Endodermal cell (in vitro differentiated cells): ENCODE results near the gene ATP5F1A. TPM values are rescaled to one million over a fixed set of nuclear protein-coding genes. Genes with fewer than 3 reads are reported as not detected.
"Not testable (repeated sequence)": the region's sequence is repeated elsewhere in the genome, so short reads cannot be mapped to it uniquely, and the experiment has no call there.

ENCODE experiments used
- DNase-seq: peaks from one replicate; pipeline ENCODE4 v3.0.0-alpha.2; 2017
- H3K27ac ChIP-seq: 2 replicates; pipeline ENCODE4 v1.5.1; 2013; ENCODE audit warnings: mild to moderate bottlenecking, low read depth, low read length, moderate library complexity
- H3K27me3 ChIP-seq: 2 replicates; pipeline ENCODE4 v1.6.1; 2013; ENCODE audit warnings: mild to moderate bottlenecking, low read length, moderate library complexity; ENCODE audit not compliant: insufficient read depth, control insufficient read depth, poor library complexity, severe bottlenecking
- H3K36me3 ChIP-seq: 2 replicates; pipeline ENCODE4 v1.7.0; 2013; ENCODE audit warnings: mild to moderate bottlenecking, low read length, moderate library complexity; ENCODE audit not compliant: control insufficient read depth, insufficient read depth
- H3K4me1 ChIP-seq: one replicate; pipeline ENCODE4 v1.7.0; 2013; ENCODE audit warnings: low read length; ENCODE audit not compliant: control insufficient read depth, insufficient read depth
- H3K4me3 ChIP-seq: 2 replicates; pipeline ENCODE4 v1.5.1; 2013; ENCODE audit warnings: mild to moderate bottlenecking, low read length, moderate library complexity
- H3K9ac ChIP-seq: 2 replicates; pipeline ENCODE4 v1.6.1; 2013; ENCODE audit warnings: mild to moderate bottlenecking, low read length, moderate library complexity; ENCODE audit not compliant: poor library complexity, severe bottlenecking; ENCODE audit errors: extremely low read depth
- H3K9me3 ChIP-seq: 2 replicates; pipeline ENCODE4 v1.6.1; 2013; ENCODE audit warnings: mild to moderate bottlenecking, low read length, moderate library complexity; ENCODE audit not compliant: control insufficient read depth
- H3K27ac Mint-ChIP-seq: 2 replicates; pipeline ENCODE4 v1.8.0; 2020; ENCODE audit warnings: mixed read lengths
- H3K27me3 Mint-ChIP-seq: 2 replicates; pipeline ENCODE4 v1.8.0; 2021; ENCODE audit warnings: mild to moderate bottlenecking, mixed read lengths; ENCODE audit not compliant: insufficient read depth
- H3K36me3 Mint-ChIP-seq: 2 replicates; pipeline ENCODE4 v1.8.0; 2020; ENCODE audit warnings: low read depth, mixed read lengths
- H3K4me1 Mint-ChIP-seq: 2 replicates; pipeline ENCODE4 v1.8.0; 2020; ENCODE audit warnings: mixed read lengths
- H3K4me3 Mint-ChIP-seq: 2 replicates; pipeline ENCODE4 v1.8.0; 2020; ENCODE audit warnings: mild to moderate bottlenecking, moderate library complexity, mixed read lengths
- H3K9me3 Mint-ChIP-seq: 2 replicates; pipeline ENCODE4 v1.8.0; 2020; ENCODE audit warnings: mild to moderate bottlenecking, mixed read lengths
- CTCF ChIP-seq: fragments of 200-600 bp; sonication (generic); conservative IDR thresholded peaks from 2 replicates; pipeline ENCODE4 v1.5.0; 2021; ENCODE audit warnings: antibody characterized with exemption, mild to moderate bottlenecking
- WGBS, 2 experiments: methylation state at CpG; one replicate each; pipeline versions ENCODE4 v1.1.5 to v1.1.7; 2013; ENCODE audit warnings: missing lambda C conversion rate in 2 of 2, mixed read lengths in 1 of 2; ENCODE audit not compliant: insufficient coverage in 1 of 2, insufficient read length in 1 of 2; 5-methylcytosine and 5-hydroxymethylcytosine counted together
- total RNA-seq, 2 donors: library from RNA; stranded (reverse); fragmentation: NEBNext Ultra II Directional in 1 of 2; extraction: Animal tissue kit (Norgen Biotek cat#: 25700) in 1 of 2; gene quantifications; 2 replicates in 1 of 2; 3 replicates in 1 of 2; pipeline ENCODE4 v1.2.1, GENCODE V29; 2021

ATP5F1A gene
- total RNA-seq, 2 donors from 2014 or later = 608 to 706 TPM

GRCh38 chr18:46130061-46130460 lies 32.0 kb upstream of the ATP5F1A start:
- no peak overlapping the region for H3K27ac Mint-ChIP-seq
- Histone ChIP-seq H3K27ac (no peak overlapping the region), H3K9ac (no peak overlapping the region), H3K36me3 (peaks cover 46% of the 10 kb centered on the region), H3K4me3 (no peak overlapping the region), H3K9me3 (no peaks in the 10 kb centered on the region), H3K4me1 (no peaks in the 10 kb centered on the region), H3K27me3 (no peaks in the 10 kb centered on the region)
- H3K27me3 Mint-ChIP-seq = no peaks in the 10 kb centered on the region
- peaks cover 5% of the 10 kb centered on the region for H3K4me1 Mint-ChIP-seq
- peaks cover 43% of the 10 kb centered on the region for H3K36me3 Mint-ChIP-seq
- H3K9me3 Mint-ChIP-seq = no peaks in the 10 kb centered on the region
- 92 to 100% methylated on average over 2 of the region's 2 CpGs for WGBS, 2 experiments
- no peak for DNase-seq
- no peak for TF ChIP-seq CTCF
- no peak overlapping the region for H3K4me3 Mint-ChIP-seq

- H3K4me3 ChIP-seq, H3K9me3 Mint-ChIP-seq, H3K9ac ChIP-seq, H3K4me1 ChIP-seq, H3K27ac ChIP-seq, H3K9me3 ChIP-seq, DNase-seq, H3K27me3 Mint-ChIP-seq, H3K27me3 ChIP-seq, H3K27ac Mint-ChIP-seq, H3K4me3 Mint-ChIP-seq, H3K4me1 Mint-ChIP-seq: not testable (repeated sequence)
- 94 to 99% methylated on average over 3 to 4 of the region's 4 CpGs for WGBS, 2 experiments
- peaks cover 68% of the 10 kb centered on the region for H3K36me3 Mint-ChIP-seq
- H3K36me3 ChIP-seq = peaks cover 70% of the 10 kb centered on the region
Observed at GRCh38 chr18:46126625-46127024, 28.5 kb upstream of the ATP5F1A start.

- no peak overlapping the region for H3K27ac ChIP-seq
- H3K27me3 ChIP-seq = no peaks in the 10 kb centered on the region
- peaks cover 11% of the 10 kb centered on the region for H3K9me3 ChIP-seq
- H3K9me3 Mint-ChIP-seq = peaks cover 7% of the 10 kb centered on the region
- no peak overlapping the region for H3K4me3 Mint-ChIP-seq
- WGBS, 2 experiments = 54% methylated on average over 1 of the region's 1 CpG; no CpG with 5 or more reads in 1 of the 2 experiments
- H3K36me3 ChIP-seq = peaks cover 58% of the 10 kb centered on the region
- no peaks in the 10 kb centered on the region for H3K27me3 Mint-ChIP-seq
- H3K27ac Mint-ChIP-seq = peak overlapping the region; percentile 36
- no peak overlapping the region for H3K9ac ChIP-seq
- TF ChIP-seq CTCF = no peak
- H3K4me3 ChIP-seq = peak overlapping the region; percentile 27
- H3K36me3 Mint-ChIP-seq = peaks cover 63% of the 10 kb centered on the region
- DNase-seq = no peak
- peaks cover 21% of the 10 kb centered on the region for H3K4me1 Mint-ChIP-seq
- H3K4me1 ChIP-seq = peaks cover 6% of the 10 kb centered on the region
Observed at GRCh38 chr18:46113751-46114150, 15.7 kb upstream of the ATP5F1A start.

GRCh38 chr18:46110406-46110805 lies 12.3 kb upstream of the ATP5F1A start:
- H3K4me1 ChIP-seq = peaks cover 6% of the 10 kb centered on the region
- H3K9me3 ChIP-seq = peaks cover 11% of the 10 kb centered on the region
- no peaks in the 10 kb centered on the region for H3K27me3 ChIP-seq
- 88 to 100% methylated on average over 1 to 3 of the region's 3 CpGs for WGBS, 2 experiments
- DNase-seq = no peak
- no peak for TF ChIP-seq CTCF
- H3K36me3 ChIP-seq = peaks cover 55% of the 10 kb centered on the region
- no peak overlapping the region for H3K27ac Mint-ChIP-seq
- H3K27ac ChIP-seq = no peak overlapping the region
- peaks cover 7% of the 10 kb centered on the region for H3K9me3 Mint-ChIP-seq
- no peak overlapping the region for H3K9ac ChIP-seq
- H3K36me3 Mint-ChIP-seq = peaks cover 63% of the 10 kb centered on the region
- H3K4me3 Mint-ChIP-seq = no peak overlapping the region
- H3K4me3 ChIP-seq = no peak overlapping the region
- no peaks in the 10 kb centered on the region for H3K27me3 Mint-ChIP-seq
- peaks cover 21% of the 10 kb centered on the region for H3K4me1 Mint-ChIP-seq
